ENCODE data around the gene DSP. TPM values are rescaled to one million over a fixed set of nuclear protein-coding genes. Genes with fewer than 3 reads are reported as not detected.

Gene DSP
- total and polyA plus RNA-seq, 10 of the 15 experiments (the other 5 are each of a cell fraction or from before 2014, with no cell fraction given) = under 0.01 to 0.36 (median 0.04) TPM; not detected in 4

DNA sequence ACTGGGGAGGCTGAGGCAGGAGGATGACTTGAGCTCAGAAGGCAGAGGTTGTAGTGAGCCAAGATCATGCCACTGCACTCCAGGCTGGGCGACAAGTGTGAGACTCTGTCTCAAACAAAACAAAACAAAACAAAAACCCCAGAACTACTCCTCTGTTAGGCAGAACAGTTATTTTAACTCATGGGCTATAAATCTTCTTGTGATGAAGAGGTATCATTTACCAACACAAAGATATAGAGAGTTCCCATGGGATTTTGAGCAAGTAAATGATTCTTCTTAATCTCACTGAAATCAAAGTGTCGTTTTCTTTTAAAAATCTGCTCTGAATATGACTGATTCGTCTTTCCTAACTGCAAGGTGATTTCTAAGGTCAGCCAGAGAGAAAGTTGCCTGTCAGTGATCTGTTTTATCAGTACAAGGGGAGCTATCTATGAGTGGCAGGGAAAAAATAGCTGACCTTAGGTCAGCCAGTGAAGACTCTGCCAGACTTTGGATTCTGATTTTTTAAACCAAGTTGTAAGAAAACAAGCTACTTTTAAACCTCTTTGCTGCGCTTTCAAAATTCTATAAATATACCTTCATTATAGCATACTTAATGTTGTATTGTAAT, 3.8 kb upstream of the DSP start:
- ChIA-PET RAD21 (ENCODE audit: unreplicated experiment) (no interaction called here), CTCF (no interaction called here), POLR2A (no interaction called here), SMC1A (ENCODE audit: uncharacterized antibody, unreplicated experiment) (interaction anchor here (1.0 to 1.4 kb wide), 2 partner anchors 9 to 1403 kb away, joined by 3 to 4 read pairs; no protein-coding TSS in a partner anchor)
- no peaks in the 10 kb centered on the region for H3K9me3 ChIP-seq (replicated peaks; ENCODE audit: control insufficient read depth, insufficient read depth, low read length)
- FAIRE-seq (no peak), DNase-seq (ENCODE audit: low read depth, low spot score) (no peak), ATAC-seq (no peak)
- H3K9ac ChIP-seq (ENCODE audit: control insufficient read depth, insufficient read depth, low read length) = no peak overlapping the region
- WGBS (ENCODE audit: insufficient coverage, insufficient replicate concordance, low lambda C conversion rate, missing lambda C conversion rate) = 20% methylated on average over 4 of the region's 4 CpGs
- intact Hi-C loops (cut with micrococcal nuclease; ENCODE audit: unreplicated experiment) = no loop called here
- H3K4me3 ChIP-seq = no peak overlapping the region
- no peaks in the 10 kb centered on the region for H3K4me1 ChIP-seq (ENCODE audit: control insufficient read depth, insufficient read depth, low read length)
- H3K4me2 ChIP-seq (ENCODE audit: control insufficient read depth, insufficient read depth) = no peak overlapping the region
- in situ Hi-C loops (cut with MboI) = no loop called here
- no TSS peak for BruUV-seq (replicated peaks)
- peaks cover 5 to 14% of the 10 kb centered on the region in 2 experiments for H3K27me3 ChIP-seq (replicated peaks in 1 of 2; ENCODE audit: control insufficient read depth in 2 of 2, insufficient read depth in 2 of 2, low read length in 1 of 2)
- H3K36me3 ChIP-seq (ENCODE audit: control insufficient read depth in 2 of 2, insufficient read depth in 2 of 2, low read length in 1 of 2) = no peaks in the 10 kb centered on the region
- no peak overlapping the region for H3K27ac ChIP-seq (ENCODE audit: control insufficient read depth, insufficient read depth)
- H2AFZ ChIP-seq (ENCODE audit: control insufficient read depth, low read depth, low read length) = no peak overlapping the region
- H3K79me2 ChIP-seq (ENCODE audit: control insufficient read depth, insufficient read depth, low read length) = no peaks in the 10 kb centered on the region
- H4K20me1 ChIP-seq (ENCODE audit: control insufficient read depth, insufficient read depth) = no peaks in the 10 kb centered on the region
- TF ChIP-seq, protein P1, sequence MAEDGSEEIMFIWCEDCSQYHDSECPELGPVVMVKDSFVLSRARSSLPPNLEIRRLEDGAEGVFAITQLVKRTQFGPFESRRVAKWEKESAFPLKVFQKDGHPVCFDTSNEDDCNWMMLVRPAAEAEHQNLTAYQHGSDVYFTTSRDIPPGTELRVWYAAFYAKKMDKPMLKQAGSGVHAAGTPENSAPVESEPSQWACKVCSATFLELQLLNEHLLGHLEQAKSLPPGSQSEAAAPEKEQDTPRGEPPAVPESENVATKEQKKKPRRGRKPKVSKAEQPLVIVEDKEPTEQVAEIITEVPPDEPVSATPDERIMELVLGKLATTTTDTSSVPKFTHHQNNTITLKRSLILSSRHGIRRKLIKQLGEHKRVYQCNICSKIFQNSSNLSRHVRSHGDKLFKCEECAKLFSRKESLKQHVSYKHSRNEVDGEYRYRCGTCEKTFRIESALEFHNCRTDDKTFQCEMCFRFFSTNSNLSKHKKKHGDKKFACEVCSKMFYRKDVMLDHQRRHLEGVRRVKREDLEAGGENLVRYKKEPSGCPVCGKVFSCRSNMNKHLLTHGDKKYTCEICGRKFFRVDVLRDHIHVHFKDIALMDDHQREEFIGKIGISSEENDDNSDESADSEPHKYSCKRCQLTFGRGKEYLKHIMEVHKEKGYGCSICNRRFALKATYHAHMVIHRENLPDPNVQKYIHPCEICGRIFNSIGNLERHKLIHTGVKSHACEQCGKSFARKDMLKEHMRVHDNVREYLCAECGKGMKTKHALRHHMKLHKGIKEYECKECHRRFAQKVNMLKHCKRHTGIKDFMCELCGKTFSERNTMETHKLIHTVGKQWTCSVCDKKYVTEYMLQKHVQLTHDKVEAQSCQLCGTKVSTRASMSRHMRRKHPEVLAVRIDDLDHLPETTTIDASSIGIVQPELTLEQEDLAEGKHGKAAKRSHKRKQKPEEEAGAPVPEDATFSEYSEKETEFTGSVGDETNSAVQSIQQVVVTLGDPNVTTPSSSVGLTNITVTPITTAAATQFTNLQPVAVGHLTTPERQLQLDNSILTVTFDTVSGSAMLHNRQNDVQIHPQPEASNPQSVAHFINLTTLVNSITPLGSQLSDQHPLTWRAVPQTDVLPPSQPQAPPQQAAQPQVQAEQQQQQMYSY (CRISPR knock-in tag; IDR thresholded peaks at IDR 0.05) = no peak
- TF ChIP-seq, protein P2, sequence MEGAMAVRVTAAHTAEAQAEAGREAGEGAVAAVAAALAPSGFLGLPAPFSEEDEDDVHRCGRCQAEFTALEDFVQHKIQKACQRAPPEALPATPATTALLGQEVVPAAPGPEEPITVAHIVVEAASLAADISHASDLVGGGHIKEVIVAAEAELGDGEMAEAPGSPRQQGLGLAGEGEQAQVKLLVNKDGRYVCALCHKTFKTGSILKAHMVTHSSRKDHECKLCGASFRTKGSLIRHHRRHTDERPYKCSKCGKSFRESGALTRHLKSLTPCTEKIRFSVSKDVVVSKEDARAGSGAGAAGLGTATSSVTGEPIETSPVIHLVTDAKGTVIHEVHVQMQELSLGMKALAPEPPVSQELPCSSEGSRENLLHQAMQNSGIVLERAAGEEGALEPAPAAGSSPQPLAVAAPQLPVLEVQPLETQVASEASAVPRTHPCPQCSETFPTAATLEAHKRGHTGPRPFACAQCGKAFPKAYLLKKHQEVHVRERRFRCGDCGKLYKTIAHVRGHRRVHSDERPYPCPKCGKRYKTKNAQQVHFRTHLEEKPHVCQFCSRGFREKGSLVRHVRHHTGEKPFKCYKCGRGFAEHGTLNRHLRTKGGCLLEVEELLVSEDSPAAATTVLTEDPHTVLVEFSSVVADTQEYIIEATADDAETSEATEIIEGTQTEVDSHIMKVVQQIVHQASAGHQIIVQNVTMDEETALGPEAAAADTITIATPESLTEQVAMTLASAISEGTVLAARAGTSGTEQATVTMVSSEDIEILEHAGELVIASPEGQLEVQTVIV (IDR thresholded peaks at IDR 0.05; ENCODE audit: borderline replicate concordance, partially characterized antibody) = no peak
- TF ChIP-seq SMC3 (IDR thresholded peaks at IDR 0.05; ENCODE audit: borderline replicate concordance, low read length) = no peak
- no peak for TF ChIP-seq SMAD1 (IDR thresholded peaks at IDR 0.05; ENCODE audit: low read depth, partially characterized antibody)
- no peak for TF ChIP-seq KLF5 (IDR thresholded peaks at IDR 0.05; ENCODE audit: partially characterized antibody)
- no peak for TF ChIP-seq SIN3A (IDR thresholded peaks at IDR 0.05; ENCODE audit: low read depth, low read length)
- TF ChIP-seq, protein P3, sequence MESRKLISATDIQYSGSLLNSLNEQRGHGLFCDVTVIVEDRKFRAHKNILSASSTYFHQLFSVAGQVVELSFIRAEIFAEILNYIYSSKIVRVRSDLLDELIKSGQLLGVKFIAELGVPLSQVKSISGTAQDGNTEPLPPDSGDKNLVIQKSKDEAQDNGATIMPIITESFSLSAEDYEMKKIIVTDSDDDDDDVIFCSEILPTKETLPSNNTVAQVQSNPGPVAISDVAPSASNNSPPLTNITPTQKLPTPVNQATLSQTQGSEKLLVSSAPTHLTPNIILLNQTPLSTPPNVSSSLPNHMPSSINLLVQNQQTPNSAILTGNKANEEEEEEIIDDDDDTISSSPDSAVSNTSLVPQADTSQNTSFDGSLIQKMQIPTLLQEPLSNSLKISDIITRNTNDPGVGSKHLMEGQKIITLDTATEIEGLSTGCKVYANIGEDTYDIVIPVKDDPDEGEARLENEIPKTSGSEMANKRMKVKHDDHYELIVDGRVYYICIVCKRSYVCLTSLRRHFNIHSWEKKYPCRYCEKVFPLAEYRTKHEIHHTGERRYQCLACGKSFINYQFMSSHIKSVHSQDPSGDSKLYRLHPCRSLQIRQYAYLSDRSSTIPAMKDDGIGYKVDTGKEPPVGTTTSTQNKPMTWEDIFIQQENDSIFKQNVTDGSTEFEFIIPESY (IDR thresholded peaks at IDR 0.05) = no peak
- TF ChIP-seq, protein P4, sequence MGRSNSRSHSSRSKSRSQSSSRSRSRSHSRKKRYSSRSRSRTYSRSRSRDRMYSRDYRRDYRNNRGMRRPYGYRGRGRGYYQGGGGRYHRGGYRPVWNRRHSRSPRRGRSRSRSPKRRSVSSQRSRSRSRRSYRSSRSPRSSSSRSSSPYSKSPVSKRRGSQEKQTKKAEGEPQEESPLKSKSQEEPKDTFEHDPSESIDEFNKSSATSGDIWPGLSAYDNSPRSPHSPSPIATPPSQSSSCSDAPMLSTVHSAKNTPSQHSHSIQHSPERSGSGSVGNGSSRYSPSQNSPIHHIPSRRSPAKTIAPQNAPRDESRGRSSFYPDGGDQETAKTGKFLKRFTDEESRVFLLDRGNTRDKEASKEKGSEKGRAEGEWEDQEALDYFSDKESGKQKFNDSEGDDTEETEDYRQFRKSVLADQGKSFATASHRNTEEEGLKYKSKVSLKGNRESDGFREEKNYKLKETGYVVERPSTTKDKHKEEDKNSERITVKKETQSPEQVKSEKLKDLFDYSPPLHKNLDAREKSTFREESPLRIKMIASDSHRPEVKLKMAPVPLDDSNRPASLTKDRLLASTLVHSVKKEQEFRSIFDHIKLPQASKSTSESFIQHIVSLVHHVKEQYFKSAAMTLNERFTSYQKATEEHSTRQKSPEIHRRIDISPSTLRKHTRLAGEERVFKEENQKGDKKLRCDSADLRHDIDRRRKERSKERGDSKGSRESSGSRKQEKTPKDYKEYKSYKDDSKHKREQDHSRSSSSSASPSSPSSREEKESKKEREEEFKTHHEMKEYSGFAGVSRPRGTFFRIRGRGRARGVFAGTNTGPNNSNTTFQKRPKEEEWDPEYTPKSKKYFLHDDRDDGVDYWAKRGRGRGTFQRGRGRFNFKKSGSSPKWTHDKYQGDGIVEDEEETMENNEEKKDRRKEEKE (IDR thresholded peaks at IDR 0.05) = no peak
- no peak for TF ChIP-seq NFIC (IDR thresholded peaks at IDR 0.05; ENCODE audit: low read depth, low read length)
